ENCODE results near the gene CPSF3.

The CPSF3 gene

GRCh38 chr2:9423100-9423921 is at the start of gene CPSF3, which contains the start of gene ITGB1BP1:
TSS of gene CPSF3 (plus strand) at chr2:9423654. CDS start at chr2:9423774, 120 bp downstream.
TSS of gene ITGB1BP1 (minus strand) at chr2:9423528. CDS start at chr2:9418697, 4,831 bp downstream.
- in situ Hi-C loops (cut with MboI; ENCODE audit: low sequenced_read_pairs): no loop called here

GRCh38 chr2:9374071-9374730 is 49.3 kb upstream of the CPSF3 start:
- in situ Hi-C loops (cut with MboI; ENCODE audit: low sequenced_read_pairs): no loop called here

DNA sequence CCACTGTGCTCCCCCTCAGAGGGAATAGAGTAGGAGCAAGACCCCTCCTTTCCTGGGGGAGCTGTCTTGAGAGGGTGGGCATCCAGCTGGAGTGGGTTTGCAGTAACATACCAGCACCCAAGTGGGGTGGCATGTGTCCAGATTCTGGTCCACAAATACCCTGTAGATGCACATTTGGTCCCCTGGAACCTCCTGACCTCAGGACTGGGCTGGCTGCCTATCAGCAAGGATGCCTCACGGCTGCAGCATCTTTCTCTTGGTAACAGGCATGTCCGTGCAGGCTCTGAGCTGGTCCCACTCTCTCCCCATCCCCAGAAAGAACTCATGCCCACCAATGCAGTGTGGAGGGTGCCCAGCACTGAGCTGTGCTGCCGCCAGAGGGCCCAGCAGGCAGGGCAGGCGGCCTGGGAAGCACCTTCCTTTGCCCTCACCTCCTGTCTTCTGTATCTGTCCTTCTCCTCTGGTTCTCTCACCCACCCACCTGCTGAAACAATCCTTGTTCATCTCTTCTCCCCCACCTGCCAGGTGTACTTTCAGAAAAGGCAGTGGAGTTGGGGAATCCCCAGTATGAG is 47.5 kb upstream of the CPSF3 start:
- in situ Hi-C loops (cut with MboI; ENCODE audit: low sequenced_read_pairs): no loop called here

DNA sequence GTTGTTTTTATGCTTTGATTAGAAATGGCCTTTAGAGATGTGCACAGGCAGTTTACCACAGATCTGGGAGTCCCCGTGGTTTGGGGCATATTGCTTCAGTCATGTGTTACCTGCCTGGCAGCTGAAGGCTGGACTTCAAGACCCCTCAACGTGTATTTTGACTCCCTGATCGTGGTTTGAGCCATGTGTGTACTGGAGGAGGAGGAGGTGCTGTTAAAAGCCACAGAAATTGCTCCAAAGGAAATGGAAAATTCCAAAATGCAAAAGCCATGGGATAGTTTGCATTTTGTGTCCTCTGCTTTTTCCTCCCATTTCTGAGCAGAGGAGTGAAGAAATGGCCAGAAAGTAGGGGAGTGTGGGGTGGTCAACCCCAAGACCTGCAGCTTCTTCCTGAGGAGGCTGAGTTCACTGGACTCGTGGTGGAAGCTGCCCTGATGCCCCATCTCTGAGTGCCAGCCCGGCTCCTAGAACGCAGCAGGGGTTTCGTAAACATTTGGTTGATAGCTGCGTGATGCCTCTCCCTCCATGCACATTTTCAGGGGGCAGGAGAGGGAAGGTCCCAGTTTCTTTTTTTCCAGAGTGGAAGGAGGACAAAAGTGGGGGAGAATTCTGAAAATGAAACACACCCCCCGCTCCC is 45.9 kb upstream of the CPSF3 start:
- in situ Hi-C loops (cut with MboI; ENCODE audit: low sequenced_read_pairs): no loop called here

DNA sequence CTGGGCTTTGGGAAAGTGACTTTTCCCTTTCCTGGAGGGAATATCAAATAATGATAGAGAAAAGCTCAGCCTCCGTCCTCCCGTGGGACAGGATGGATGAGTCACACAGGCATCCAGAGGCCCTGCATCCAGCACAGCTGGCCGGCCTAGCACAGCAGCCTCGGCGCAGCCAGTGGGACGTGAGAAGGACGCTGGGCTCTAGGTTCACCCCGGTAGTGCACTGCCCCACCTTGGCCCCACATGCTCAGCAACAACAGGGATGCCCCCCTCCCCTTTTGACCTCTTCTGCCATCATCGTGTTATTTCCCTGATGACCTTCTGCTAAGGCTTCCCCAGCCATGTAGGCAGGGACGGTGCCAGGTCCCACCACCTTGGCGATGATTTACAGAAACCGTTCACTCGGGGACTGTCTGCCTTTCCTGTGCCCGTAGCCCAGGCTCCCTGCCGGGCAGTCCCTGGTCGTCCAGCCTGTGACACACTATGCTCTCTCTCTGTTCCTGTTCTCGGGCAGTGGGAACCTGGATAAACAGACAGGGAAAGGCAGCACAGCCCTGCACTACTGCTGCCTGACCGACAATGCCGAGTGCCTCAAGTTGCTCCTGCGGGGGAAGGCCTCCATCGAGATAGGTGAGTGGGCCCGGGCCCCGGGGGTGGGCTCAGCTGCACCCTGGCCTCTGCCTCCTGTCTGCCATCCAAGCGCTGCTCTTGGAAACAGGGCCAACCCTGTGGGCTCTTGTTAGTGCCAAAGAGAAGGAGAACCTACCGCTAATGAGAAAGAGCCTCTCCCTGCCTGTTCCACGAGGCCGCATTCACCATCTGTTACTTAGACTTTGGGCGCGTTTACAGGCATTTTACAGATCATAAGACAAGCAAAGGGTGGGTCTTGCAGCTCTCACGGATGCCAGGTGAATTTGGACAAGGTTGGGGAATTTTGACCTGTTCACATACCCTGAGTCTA is 44.7 kb upstream of the CPSF3 start:
- in situ Hi-C loops (cut with MboI; ENCODE audit: low sequenced_read_pairs): no loop called here

DNA sequence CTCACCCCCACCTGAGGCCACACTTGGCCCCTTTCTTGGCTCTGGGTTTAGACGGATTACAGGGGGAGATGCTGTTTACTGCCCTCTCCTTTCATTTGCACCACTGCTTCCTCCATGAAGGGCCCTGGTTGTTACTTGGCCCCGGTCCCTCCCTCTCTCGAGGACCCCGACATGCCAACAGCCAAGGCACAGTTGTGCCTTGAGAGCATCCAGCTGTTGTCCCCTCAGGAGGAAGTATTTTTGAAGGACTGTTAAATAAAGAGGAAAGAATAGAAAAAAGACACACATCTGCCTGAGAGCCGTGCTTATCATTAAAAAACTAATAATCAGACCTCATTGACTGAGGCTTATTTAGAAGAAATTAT is 44.1 kb upstream of the CPSF3 start:
- in situ Hi-C loops (cut with MboI; ENCODE audit: low sequenced_read_pairs): no loop called here

- in situ Hi-C loops (cut with MboI; ENCODE audit: low sequenced_read_pairs): no loop called here
Measured at GRCh38 chr2:9380702-9381628, 42.5 kb upstream of the CPSF3 start.

- in situ Hi-C loops (cut with MboI; ENCODE audit: low sequenced_read_pairs): no loop called here
Measured at GRCh38 chr2:9382604-9383235, 40.7 kb upstream of the CPSF3 start.

- in situ Hi-C loops (cut with MboI; ENCODE audit: low sequenced_read_pairs): no loop called here
Measured at GRCh38 chr2:9384521-9384920, 38.9 kb upstream of the CPSF3 start.

GRCh38 chr2:9385841-9386240 is 37.6 kb upstream of the CPSF3 start:
- in situ Hi-C loops (cut with MboI; ENCODE audit: low sequenced_read_pairs): no loop called here

DNA sequence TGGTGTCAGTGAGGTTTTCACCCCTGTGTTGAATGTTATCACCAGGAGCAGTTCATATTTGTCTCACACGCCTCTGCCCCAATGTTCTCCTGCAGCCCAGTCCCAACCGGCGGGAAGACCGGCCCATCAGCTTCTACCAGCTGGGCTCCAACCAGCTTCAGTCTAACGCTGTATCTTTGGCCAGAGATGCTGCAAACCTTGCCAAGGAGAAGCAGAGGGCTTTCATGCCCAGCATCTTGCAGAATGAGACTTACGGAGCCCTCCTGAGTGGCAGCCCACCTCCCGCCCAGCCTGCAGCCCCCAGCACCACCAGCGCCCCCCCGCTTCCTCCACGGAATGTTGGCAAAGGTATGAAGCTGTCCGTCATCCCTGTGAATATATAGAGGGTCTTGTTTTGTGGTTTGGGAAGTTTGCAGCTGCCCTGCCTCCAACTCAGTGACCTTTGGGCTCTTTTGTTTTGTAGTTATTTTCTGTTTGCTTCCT is 35.2 kb upstream of the CPSF3 start:
- in situ Hi-C loops (cut with MboI; ENCODE audit: low sequenced_read_pairs): no loop called here

DNA sequence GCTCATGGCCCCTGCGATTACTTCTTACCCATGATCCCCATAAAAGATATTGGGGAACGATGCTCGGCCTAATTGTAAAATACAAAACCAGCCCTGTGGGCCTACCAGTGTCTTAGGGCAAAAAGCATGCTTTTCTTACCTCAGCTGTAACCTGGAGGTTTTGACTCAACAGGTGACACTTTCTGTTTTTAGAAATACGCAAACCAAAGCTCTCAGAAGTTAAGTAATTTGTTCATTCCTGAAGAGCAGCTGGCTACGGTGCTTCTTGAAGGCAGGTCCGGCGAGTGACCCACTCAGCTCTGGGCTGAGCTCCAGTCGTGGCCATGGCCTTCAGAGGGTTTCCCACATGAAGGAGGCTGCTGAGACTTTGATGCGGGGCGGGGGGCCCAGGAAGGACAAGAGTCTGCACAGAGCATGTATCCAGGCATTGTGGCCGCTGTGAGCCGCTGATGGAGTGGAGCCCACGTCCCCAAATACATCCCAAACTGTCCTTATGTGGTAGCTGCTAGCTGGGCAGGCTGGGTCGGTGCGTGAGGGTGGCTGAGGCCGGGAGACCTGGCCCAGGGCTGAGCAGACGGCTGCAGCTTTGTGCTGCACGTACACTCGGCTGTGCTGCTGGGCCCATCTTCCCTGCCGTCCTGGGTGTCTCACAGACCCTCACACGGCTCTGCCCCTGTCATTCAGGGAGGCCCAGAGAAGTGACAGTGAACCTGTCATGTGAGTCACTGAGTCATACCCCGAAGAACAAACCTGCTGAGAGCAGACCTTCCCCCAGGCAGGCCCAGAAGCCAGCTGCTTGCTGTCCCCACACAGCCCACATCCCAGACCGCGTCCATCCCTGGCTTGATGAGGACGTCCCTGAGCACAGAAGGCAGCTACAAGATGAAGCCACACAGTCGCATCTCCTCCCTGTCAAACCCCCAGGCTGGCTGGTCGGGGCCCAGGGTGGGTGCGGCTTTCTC is 34.2 kb upstream of the CPSF3 start:
- in situ Hi-C loops (cut with MboI; ENCODE audit: low sequenced_read_pairs): no loop called here

GRCh38 chr2:9390151-9390850 is 33.2 kb upstream of the CPSF3 start:
- in situ Hi-C loops (cut with MboI; ENCODE audit: low sequenced_read_pairs): no loop called here

DNA sequence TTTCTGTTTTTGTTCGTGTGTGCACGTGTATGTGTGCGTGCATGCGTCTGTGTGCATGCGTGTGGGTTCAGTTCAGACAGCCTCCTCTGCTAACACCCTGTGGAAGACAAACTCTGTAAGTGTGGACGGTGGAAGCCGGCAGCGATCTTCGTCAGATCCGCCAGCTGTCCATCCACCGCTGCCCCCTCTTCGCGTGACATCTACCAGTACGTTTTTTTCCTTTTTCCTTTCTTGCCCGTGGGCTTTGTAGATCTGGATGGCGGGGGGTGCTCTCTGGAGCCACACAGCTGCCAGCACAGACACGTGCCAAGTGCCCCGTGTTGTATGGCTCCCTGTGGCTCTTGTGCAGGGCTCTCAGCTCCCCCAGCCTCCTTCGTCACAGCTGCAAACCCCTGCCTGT is 32.5 kb upstream of the CPSF3 start:
- in situ Hi-C loops (cut with MboI; ENCODE audit: low sequenced_read_pairs): no loop called here

GRCh38 chr2:9391961-9392720 is 31.3 kb upstream of the CPSF3 start:
- in situ Hi-C loops (cut with MboI; ENCODE audit: low sequenced_read_pairs): no loop called here

All from hTERT RPE-1 (cell line).